Stomach smooth muscle (tissue), 2 donors: Measurements from ENCODE around the gene CA10.

Source experiments
- H3K27ac ChIP-seq: one replicate; pipeline ENCODE4 v1.7.0; 2013; ENCODE audit warnings: mild to moderate bottlenecking, low read length, inconsistent platforms
- H3K27me3 ChIP-seq, 2 donors: one replicate each; pipeline ENCODE4 v1.7.0; 2013; ENCODE audit warnings: low read length in 2 of 2; ENCODE audit not compliant: insufficient read depth in 2 of 2, control insufficient read depth in 1 of 2
- H3K36me3 ChIP-seq, 2 donors: one replicate each; pipeline ENCODE4 v1.7.0; 2013; ENCODE audit warnings: low read length in 2 of 2; ENCODE audit not compliant: control insufficient read depth in 2 of 2, insufficient read depth in 2 of 2
- H3K4me1 ChIP-seq: one replicate; pipeline ENCODE4 v1.7.0; 2013; ENCODE audit warnings: low read length; ENCODE audit not compliant: control insufficient read depth, insufficient read depth
- H3K4me3 ChIP-seq, 2 donors: one replicate each; pipeline ENCODE4 v1.7.0; 2013; ENCODE audit warnings: low read length in 2 of 2
- H3K9ac ChIP-seq, 2 donors: one replicate each; pipeline ENCODE4 v1.7.0; 2013; ENCODE audit warnings: low read length in 2 of 2, mild to moderate bottlenecking in 1 of 2
- H3K9me3 ChIP-seq, 2 donors: one replicate each; pipeline ENCODE4 v1.7.0; 2013; ENCODE audit warnings: low read length in 2 of 2; ENCODE audit not compliant: control insufficient read depth in 2 of 2
- donor health status: healthy.
- donor health status: Pancreatic carcinoma.

Gene CA10

DNA sequence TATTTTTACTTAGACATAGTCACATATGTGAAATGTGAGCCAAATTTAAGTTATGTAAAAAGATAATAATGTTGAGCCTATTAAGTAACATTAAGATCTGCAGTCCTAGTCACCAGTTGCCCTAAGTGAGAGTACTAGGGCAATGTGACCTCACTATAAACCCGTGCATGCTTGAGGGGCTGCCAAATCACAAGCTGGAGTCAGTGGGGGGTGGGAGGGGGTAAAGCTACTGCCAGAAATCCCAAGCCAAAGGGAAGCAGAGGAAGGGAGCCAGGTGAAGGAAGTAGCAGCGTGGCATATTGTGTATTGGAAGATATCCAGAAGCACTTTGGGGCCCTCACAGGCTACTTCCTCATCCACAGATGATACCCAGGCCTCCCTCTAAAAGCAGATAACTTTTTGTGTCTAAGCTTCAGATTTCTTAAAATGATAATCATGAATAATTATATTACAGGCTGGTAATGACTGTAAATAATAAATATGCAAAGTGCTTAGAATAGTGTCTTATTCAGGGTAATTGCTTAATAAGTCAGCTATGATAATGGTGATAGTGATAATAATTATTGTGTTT lies 134.1 kb downstream of the CA10 start:
- Histone ChIP-seq H3K27me3 (no peaks in the 10 kb centered on the region), H3K4me3 (no peak overlapping the region), H3K27ac (no peak overlapping the region), H3K9ac (no peak overlapping the region), H3K36me3 (no peaks in the 10 kb centered on the region), H3K9me3 (no peaks in the 10 kb centered on the region), H3K4me1 (no peaks in the 10 kb centered on the region)

DNA sequence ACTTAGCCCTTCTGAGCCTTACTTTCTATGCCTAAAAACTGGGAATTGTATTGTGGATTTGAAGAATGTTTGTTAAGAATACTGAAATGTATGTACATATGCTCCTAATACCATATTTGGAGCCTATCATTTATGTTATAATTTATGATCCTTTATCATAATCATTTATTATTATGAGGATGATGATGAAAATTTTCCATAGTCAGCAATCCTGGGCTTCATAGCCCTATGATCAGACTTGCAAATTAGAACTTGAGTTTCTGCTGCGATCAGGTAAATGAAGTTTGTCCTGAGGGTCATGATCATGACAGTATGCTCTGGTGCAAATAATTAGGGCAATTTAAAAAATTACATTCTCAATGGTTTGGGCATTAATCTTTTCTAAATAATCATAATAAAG lies 147.4 kb downstream of the CA10 start:
- no peaks in the 10 kb centered on the region for H3K27me3 ChIP-seq
- no peaks in the 10 kb centered on the region for H3K9me3 ChIP-seq
- H3K9ac ChIP-seq = no peak overlapping the region
- no peak overlapping the region for H3K4me3 ChIP-seq
- H3K4me1 ChIP-seq = no peaks in the 10 kb centered on the region
- H3K27ac ChIP-seq = no peak overlapping the region
- H3K36me3 ChIP-seq = no peaks in the 10 kb centered on the region

DNA sequence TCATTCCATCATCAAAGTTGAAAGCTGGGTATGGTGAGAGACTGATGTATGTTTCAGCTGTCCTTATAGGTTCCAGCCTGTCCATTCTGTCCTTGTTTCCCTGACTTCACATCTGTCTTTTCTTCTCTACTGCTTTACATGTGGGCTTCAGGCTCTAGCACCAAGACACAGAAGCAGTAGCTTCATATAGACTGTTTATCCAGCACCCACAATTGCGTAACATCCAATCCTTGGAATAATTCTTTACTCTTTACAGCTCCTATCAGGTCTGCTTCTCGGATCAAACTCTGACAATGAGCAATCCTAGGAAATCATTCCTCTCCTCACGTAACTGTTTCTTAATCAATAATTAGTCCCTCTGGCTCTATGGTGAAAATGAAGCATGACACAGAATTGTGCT lies 158.9 kb downstream of the CA10 start:
- Histone ChIP-seq H3K4me3 (no peak overlapping the region), H3K27me3 (no peaks in the 10 kb centered on the region), H3K36me3 (no peaks in the 10 kb centered on the region), H3K9ac (no peak overlapping the region), H3K9me3 (no peaks in the 10 kb centered on the region), H3K4me1 (no peaks in the 10 kb centered on the region), H3K27ac (no peak overlapping the region)

DNA sequence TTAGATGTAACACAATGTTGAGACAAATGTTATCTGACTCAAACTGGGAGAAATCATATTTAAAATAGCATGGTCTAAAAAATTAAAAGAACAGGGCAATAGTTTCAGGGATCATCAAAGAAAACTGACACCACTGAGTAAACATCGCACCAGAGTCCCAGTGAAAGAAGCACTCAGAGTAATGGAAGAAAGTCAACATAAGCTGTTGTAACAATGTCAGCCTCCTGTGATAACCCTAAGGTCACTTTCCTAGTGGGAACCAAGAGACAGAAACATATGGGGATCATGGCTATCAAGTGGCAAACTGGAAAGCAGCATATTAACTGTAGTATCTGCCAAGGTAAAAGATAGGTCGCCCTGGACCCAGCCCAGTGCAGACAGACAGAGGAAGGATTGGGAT lies 160.8 kb downstream of the CA10 start:
- Histone ChIP-seq H3K36me3 (no peaks in the 10 kb centered on the region), H3K4me1 (no peaks in the 10 kb centered on the region), H3K4me3 (no peak overlapping the region), H3K27ac (no peak overlapping the region), H3K9me3 (no peaks in the 10 kb centered on the region), H3K9ac (no peak overlapping the region), H3K27me3 (no peaks in the 10 kb centered on the region)

DNA sequence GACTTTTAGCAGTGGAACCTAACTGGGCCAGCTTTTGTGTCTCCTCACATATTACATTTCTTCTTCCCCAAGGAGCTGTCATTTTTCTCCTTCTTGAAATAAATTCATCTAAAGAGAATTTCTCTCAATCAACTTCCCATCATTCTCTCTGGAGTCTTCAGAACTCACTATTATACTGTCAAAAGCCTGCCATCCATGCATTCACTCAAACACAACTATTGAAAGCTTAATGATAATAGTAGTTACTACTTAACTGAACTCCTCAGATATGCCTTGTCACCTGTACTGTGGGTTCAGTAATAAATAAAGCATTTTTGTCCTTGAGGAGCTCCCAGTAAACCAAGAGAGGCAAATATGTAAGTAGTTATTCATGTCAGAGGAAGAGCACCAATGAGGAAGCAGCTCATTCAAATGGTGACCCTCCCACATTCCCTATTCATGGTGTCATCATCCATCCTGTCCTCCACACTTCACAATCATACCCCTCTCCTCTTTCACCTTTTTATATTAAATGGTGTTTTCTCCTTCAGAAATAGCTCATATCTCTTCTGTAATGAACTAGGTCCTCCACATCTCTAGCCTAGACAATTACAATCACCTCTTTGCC lies 162.6 kb downstream of the CA10 start:
- Histone ChIP-seq H3K9me3 (no peaks in the 10 kb centered on the region), H3K27ac (no peak overlapping the region), H3K27me3 (no peaks in the 10 kb centered on the region), H3K36me3 (no peaks in the 10 kb centered on the region), H3K4me3 (no peak overlapping the region), H3K4me1 (no peaks in the 10 kb centered on the region), H3K9ac (no peak overlapping the region)

DNA sequence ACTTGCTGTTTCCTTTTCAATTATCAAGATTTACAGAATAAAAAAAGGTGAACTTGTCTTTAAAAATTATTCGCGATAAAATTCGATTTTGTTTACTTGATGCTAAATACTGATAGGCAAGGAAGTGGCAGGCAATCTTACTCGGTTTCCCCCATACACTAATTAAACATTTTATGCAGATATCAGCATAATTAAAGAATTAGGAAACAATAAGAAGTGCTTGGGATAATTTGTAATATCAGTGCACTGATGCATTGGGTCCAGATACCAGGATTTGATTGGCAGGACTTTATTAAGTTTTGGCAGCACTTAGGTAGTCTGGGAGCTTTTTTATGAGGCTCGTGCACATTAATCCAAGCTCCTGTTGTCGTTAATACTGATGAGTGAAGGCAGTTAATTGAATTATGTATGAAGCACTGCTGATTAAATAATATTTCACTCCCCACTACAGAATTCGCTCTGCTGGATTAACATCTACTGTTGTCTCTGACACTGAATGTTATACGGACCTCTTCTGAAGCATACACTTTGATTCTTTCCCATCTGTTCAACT lies 165.6 kb downstream of the CA10 start:
- H3K9me3 ChIP-seq = no peaks in the 10 kb centered on the region
- H3K4me3 ChIP-seq = no peak overlapping the region
- no peak overlapping the region for H3K27ac ChIP-seq
- H3K9ac ChIP-seq = no peak overlapping the region
- H3K36me3 ChIP-seq = no peaks in the 10 kb centered on the region
- H3K4me1 ChIP-seq = no peaks in the 10 kb centered on the region
- no peaks in the 10 kb centered on the region for H3K27me3 ChIP-seq

DNA sequence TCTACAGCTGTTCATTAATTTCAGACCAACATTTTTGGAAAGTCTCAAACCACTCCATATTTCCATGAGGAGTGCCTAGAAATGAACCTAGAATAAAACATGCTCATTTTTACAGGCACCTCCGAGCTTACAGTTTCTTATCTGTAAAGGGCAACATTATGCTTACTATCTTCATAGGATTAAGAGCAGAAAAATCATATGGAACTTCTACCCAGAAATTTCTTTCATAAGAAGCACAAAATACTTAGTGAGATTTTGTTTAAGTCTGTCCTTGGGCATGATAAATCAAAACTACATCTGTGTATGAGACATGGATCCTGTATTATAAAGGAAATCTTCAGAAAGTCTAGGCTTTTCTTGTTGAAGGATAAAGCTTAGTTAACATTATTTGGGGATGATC lies 187.4 kb downstream of the CA10 start:
- Histone ChIP-seq H3K4me1 (no peaks in the 10 kb centered on the region), H3K9ac (no peak overlapping the region), H3K4me3 (no peak overlapping the region), H3K9me3 (no peaks in the 10 kb centered on the region), H3K27me3 (no peaks in the 10 kb centered on the region), H3K27ac (no peak overlapping the region), H3K36me3 (no peaks in the 10 kb centered on the region)

DNA sequence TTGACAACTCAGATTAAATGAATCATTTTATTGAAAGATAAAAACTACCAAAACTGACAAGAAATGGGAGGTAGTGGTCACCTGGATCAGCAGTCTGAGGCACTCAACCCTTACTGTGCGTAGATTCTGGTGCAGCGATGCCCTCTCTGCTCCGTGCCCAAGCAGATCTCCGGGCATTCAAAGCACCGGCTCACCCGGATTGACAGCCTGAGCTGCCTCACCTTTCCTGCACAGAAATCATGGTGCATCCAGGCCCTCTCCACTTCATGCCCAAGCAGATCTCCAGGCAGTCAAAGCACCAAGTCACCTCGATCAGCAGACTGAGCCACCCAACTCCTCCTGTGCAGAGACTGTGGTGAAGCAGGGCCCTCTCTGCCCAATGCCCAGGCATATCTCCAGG lies 196.8 kb downstream of the CA10 start:
- H3K27ac ChIP-seq = no peak overlapping the region
- no peaks in the 10 kb centered on the region for H3K27me3 ChIP-seq
- no peak overlapping the region for H3K9ac ChIP-seq
- H3K4me3 ChIP-seq = no peak overlapping the region
- H3K36me3 ChIP-seq = no peaks in the 10 kb centered on the region
- no peaks in the 10 kb centered on the region for H3K4me1 ChIP-seq
- peaks cover 0 to 10% of the 10 kb centered on the region in 2 donors for H3K9me3 ChIP-seq

DNA sequence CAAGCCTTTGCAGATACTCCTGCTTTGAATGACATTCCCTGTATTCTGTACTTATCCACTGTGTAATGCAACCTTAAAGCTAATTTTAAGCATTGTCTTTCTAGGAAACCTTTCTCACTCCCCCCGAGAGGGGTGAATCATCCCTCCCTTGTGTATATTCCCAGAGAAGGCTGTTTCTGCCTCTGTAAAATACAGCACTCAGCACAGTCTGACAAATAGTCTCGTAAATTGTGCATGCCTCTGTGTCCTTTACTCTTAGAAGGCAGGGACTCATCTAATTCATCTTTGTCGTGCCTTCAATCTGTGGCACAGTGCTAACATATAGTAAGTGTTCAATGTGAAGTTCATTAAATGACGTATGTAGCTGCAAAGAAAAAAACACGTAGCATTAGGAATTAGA lies 200.7 kb downstream of the CA10 start:
- Histone ChIP-seq H3K9ac (no peak overlapping the region), H3K4me1 (no peaks in the 10 kb centered on the region), H3K4me3 (no peak overlapping the region), H3K9me3 (peaks cover 0 to 10% of the 10 kb centered on the region in 2 donors), H3K27ac (no peak overlapping the region), H3K27me3 (no peaks in the 10 kb centered on the region), H3K36me3 (no peaks in the 10 kb centered on the region)

DNA sequence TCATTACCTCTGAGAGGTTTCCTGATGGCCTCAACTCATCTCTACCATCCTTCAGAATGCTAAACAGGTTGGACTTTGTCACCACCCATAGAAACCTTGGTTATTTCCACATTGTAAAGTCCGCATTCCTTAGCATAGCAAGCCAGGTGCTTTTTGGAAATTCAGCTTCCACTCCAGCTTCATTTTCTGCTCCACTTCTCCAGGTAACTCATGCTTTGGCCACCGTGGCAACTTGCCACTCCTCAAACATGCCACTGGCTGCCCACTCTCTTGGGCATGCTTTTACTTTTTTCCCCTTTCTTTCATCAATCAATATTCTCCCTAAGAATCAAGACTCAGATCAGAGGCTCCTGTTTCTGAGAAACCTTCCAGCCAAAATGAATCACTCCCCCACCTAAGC lies 203.3 kb downstream of the CA10 start:
- peaks cover 0 to 2% of the 10 kb centered on the region in 2 donors for H3K9me3 ChIP-seq
- no peaks in the 10 kb centered on the region for H3K36me3 ChIP-seq
- H3K27ac ChIP-seq = no peak overlapping the region
- no peak overlapping the region for H3K4me3 ChIP-seq
- no peak overlapping the region for H3K9ac ChIP-seq
- no peaks in the 10 kb centered on the region for H3K27me3 ChIP-seq
- no peaks in the 10 kb centered on the region for H3K4me1 ChIP-seq

DNA sequence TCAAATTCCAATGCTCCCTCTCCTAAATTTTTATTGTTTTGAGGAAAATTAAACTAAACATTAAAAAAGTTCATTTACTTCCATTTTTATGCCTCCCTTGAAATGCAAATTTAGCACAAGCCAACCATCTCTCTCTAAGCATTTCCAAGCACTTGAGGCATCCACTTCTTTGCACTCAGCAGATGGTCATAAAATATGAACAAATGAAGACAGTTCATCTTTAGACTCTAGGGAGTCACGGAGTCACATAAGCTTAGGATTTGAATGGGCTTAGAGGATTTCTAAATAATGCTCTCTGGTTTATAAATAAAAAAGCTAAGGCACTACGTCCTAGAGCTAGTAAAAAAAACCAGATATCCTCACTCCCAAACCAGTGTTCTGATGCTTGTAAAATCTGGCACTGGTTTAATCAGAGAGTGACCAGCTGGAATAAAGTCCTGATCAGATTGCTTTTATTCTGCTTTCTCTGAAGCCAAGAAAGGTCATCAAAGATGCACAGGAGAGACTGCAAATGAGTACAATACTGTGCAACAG lies 204.2 kb downstream of the CA10 start:
- Histone ChIP-seq H3K4me1 (no peaks in the 10 kb centered on the region), H3K9me3 (peaks cover 0 to 6% of the 10 kb centered on the region in 2 donors), H3K36me3 (no peaks in the 10 kb centered on the region), H3K27me3 (no peaks in the 10 kb centered on the region), H3K27ac (no peak overlapping the region), H3K9ac (no peak overlapping the region), H3K4me3 (no peak overlapping the region)
